Psoas muscle (tissue), 8 donors: ENCODE results near the gene KRT14. TPM values are rescaled to one million over a fixed set of nuclear protein-coding genes. Genes with fewer than 3 reads are reported as not detected.
"Not testable (repeated sequence)": the region's sequence is repeated elsewhere in the genome, so short reads cannot be mapped to it uniquely, and the experiment has no call there.

Experiments
- ATAC-seq, 4 donors: fragments of 200-7000 bp; cut with Tn5 transposase; one replicate each; pipeline ENCODE4 v1.9.1; 2020; ENCODE audit warnings: moderate library complexity in 3 of 4, mild to moderate bottlenecking in 2 of 4
- DNase-seq, 2 donors: peaks; one replicate each; pipeline ENCODE4 v3.0.0-alpha.2; 2020
- H3K27ac ChIP-seq: fragments of 200-600 bp; one replicate; pipeline ENCODE4 v1.8.0; 2022
- H3K27me3 ChIP-seq, 3 donors: fragments of 200-600 bp in 1 of 3; one replicate each; pipeline versions ENCODE4 v1.6.1 to v1.8.0; 2013 to 2022; ENCODE audit warnings: low read length in 2 of 3, mild to moderate bottlenecking in 2 of 3, moderate library complexity in 1 of 3; ENCODE audit not compliant: insufficient read depth in 3 of 3
- H3K36me3 ChIP-seq, 2 donors: fragments of 200-600 bp in 1 of 2; one replicate each; pipeline versions ENCODE4 v1.6.1 to v1.8.0; 2013 to 2022; ENCODE audit warnings: low read depth in 1 of 2, mild to moderate bottlenecking in 1 of 2, moderate library complexity in 1 of 2; ENCODE audit not compliant: insufficient read depth in 1 of 2
- H3K4me1 ChIP-seq: fragments of 200-600 bp; one replicate; pipeline ENCODE4 v1.8.0; 2022
- H3K4me3 ChIP-seq: fragments of 200-600 bp; one replicate; pipeline ENCODE4 v1.8.0; 2022; ENCODE audit warnings: mild to moderate bottlenecking
- H3K9me3 ChIP-seq: fragments of 200-600 bp; one replicate; pipeline ENCODE4 v1.8.0; 2022
- WGBS, 3 donors: extraction: QIAGEN DNeasy Blood & Tissue Kit; methylation state at CpG; one replicate each; pipeline versions ENCODE4 v1.1.6 to v1.1.7; 2013; 5-methylcytosine and 5-hydroxymethylcytosine counted together
- intact Hi-C, 2 donors: fragments of 100-400 bp; cut with DNase I; formaldehyde crosslinking; loops; one replicate each; pipeline versions ENCODE4 v1.11.0 to v1.14.2; 2022
- polyA plus RNA-seq, 3 donors: library from polyadenylated mRNA; stranded (reverse); fragments of 200-250 nt; gene quantifications; one replicate each; pipeline ENCODE4 v1.2.3, GENCODE V29; 2013
- total RNA-seq, 4 donors: library from RNA; stranded (reverse); fragmentation: NEBNext Ultra II Directional in 2 of 4; extraction: Animal tissue kit (Norgen Biotek cat#: 25700) in 2 of 4; gene quantifications; one replicate each; pipeline versions ENCODE4 v1.2.1 to v1.2.4, GENCODE V29; 2021 to 2023
- TF ChIP-seq, protein P1 (sequence below): fragments of 200-600 bp; IDR thresholded peaks from one replicate; pipeline ENCODE4 v1.8.0; 2022; ENCODE audit warnings: antibody characterized with exemption
- donor health status: healthy with polysubstance abuse.
- donor health status: DM: no; HTN: no; CAD: no; lungs with moderate emphysema.
- donor health status: Bipolar disorder and iron deficiency.
- donor health status: healthy.
- donor health status: DM: yes; HTN: yes; CAD: no.
- donor health status: DM: no; HTN: no; CAD: no.
- donor health status: DM: no; HTN: no; CAD: no.
- donor health status: DM: yes; HTN: yes; CAD: no.

Gene KRT14
- total and polyA plus RNA-seq, 7 donors = 0.03 to 0.54 (median 0.17) TPM; not detected in 2

DNA sequence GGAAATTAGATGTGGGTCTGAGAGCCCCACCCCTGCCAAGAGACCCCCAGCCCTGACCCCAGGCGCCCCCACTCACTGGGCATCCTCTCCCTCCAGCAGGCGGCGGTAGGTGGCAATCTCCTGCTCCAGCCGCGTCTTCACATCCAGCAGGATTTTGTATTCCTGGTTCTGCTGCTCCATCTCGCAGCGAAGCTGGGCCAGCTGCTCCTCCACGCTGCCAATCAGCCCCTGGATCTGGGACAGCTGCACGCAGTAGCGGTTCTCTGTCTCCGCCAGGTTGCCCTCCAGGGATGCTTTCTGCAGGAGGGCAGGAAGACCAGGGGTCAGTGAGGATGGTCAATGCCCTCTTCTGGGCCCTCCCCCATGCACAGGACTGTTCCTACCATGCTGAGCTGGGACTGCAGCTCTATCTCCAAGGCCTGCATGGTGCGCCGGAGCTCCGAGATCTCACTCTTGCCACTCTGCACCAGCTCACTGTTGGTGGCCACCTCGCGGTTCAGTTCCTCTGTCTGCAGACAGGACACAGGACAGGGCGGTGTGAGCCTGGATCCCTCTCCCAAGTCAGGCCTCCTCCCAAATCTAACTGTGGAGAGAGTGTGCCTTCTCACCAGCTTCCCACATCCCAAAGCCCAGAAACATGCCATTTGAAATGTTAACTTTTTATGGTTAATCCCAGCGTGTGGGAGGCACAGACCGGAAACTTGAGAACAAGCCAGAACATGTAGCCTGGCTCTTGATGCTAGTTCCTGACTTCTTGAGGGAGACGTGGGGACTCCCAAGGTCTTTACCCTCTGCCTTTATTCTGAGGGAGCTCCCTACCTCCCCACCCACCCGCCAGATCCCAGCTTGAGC is 34.1 kb upstream of the KRT14 start:
- Histone ChIP-seq H3K9me3 (no peaks in the 10 kb centered on the region), H3K27me3 (peaks cover 0 to 11% (median 2%) of the 10 kb centered on the region in 3 donors), H3K27ac (no peak overlapping the region), H3K36me3 (no peaks in the 10 kb centered on the region), H3K4me3 (no peak overlapping the region), H3K4me1 (no peaks in the 10 kb centered on the region)
- 33 to 46% (median 34%) methylated on average over 21 of the region's 21 CpGs for WGBS, 3 donors
- ATAC-seq (no peak), DNase-seq (no peak)
- TF ChIP-seq, protein P1, sequence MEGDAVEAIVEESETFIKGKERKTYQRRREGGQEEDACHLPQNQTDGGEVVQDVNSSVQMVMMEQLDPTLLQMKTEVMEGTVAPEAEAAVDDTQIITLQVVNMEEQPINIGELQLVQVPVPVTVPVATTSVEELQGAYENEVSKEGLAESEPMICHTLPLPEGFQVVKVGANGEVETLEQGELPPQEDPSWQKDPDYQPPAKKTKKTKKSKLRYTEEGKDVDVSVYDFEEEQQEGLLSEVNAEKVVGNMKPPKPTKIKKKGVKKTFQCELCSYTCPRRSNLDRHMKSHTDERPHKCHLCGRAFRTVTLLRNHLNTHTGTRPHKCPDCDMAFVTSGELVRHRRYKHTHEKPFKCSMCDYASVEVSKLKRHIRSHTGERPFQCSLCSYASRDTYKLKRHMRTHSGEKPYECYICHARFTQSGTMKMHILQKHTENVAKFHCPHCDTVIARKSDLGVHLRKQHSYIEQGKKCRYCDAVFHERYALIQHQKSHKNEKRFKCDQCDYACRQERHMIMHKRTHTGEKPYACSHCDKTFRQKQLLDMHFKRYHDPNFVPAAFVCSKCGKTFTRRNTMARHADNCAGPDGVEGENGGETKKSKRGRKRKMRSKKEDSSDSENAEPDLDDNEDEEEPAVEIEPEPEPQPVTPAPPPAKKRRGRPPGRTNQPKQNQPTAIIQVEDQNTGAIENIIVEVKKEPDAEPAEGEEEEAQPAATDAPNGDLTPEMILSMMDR = no peak
- intact Hi-C loops = no loop called here

DNA sequence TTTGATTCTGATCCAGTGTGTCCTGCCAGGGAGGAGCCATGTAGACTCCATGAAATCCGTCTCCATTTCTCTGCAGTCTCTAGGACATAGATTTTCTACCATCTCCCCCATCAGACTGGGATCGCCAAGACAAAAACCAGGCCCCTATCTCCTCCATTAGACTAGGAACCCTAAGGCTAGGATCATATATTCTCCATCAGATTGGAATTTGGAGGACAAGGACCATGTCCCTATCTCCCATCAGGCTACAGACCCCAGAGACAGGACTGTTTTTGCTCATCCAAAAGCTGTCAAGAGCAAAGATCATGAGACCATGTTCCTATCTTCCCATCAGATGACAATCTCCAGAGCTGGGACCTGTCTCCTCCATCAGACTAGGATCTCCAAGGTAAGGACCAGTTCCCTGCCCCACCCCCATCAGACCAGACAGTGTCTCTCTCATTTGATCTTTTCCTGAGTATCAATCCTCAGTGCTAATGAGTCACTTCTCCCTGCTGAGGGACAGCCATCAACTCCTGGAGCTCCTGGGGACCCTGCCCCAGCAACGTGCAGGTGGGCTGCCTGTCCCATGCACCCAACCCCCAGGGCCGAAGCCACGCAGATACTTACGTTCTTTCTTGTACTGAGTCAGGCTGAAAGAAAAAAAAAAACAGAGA is 33.4 kb upstream of the KRT14 start:
- DNase-seq, intact Hi-C loops: not testable (repeated sequence)

DNA sequence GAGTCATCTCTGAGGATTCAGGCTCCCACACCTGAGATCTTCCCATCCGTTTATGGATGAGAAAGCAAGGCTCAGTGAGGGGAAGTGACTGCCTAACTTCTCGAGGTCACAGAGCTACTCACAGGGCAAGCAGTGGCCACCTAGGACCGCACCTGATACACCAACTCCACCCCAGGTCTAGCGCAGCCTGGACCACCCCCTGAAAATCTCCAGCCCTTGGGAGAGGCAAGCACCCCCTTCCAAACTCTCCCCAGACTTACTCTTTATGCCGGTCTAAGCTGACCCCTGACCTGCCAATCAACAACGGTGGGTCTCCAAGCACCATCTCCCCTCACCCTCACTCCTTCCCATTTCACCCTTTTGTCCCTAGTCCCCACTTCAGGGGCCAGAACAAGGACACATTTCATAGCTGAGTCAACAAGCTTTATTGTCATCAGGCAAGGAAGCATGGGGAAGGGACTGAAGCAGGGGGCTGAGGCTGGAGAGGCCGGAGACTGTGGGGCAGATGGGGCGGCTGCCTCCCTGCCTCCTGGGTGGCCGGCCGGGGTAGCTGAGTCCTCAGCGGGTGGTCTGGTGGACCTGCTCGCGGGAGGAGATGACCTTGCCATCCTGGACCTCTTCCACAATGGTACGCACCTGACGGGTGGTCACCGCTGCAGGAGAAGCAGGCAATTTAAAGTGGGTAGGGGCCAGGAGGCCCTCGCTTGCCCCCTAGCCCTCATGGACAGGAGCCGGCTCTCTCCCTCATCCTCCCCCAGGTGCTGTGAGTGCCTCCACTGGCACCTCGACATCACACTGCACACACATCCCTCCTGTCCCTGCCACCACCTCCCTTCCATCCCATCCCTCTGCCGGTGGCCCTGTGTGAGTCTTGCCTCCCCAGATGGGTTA is 32.6 kb upstream of the KRT14 start:
- DNase-seq (no peak), ATAC-seq (no peak)
- WGBS, 3 donors = 80 to 84% (median 80%) methylated on average over 16 to 20 of the region's 20 CpGs
- Histone ChIP-seq H3K36me3 (no peaks in the 10 kb centered on the region), H3K27ac (no peak overlapping the region), H3K4me1 (no peaks in the 10 kb centered on the region), H3K4me3 (no peak overlapping the region), H3K9me3 (no peaks in the 10 kb centered on the region), H3K27me3 (peaks cover 0 to 11% (median 2%) of the 10 kb centered on the region in 3 donors)
- intact Hi-C loops = no loop called here
- TF ChIP-seq, protein P1 = no peak

More for the DNA sequence above, 33.4 kb upstream of the KRT14 start:
- 66 to 76% (median 69%) methylated on average over 6 of the region's 6 CpGs for WGBS, 3 donors
- H3K27ac ChIP-seq, ATAC-seq, H3K36me3 ChIP-seq, H3K9me3 ChIP-seq, H3K4me3 ChIP-seq, H3K4me1 ChIP-seq: not testable (repeated sequence)
- peaks cover 0 to 11% (median 2%) of the 10 kb centered on the region in 3 donors for H3K27me3 ChIP-seq

DNA sequence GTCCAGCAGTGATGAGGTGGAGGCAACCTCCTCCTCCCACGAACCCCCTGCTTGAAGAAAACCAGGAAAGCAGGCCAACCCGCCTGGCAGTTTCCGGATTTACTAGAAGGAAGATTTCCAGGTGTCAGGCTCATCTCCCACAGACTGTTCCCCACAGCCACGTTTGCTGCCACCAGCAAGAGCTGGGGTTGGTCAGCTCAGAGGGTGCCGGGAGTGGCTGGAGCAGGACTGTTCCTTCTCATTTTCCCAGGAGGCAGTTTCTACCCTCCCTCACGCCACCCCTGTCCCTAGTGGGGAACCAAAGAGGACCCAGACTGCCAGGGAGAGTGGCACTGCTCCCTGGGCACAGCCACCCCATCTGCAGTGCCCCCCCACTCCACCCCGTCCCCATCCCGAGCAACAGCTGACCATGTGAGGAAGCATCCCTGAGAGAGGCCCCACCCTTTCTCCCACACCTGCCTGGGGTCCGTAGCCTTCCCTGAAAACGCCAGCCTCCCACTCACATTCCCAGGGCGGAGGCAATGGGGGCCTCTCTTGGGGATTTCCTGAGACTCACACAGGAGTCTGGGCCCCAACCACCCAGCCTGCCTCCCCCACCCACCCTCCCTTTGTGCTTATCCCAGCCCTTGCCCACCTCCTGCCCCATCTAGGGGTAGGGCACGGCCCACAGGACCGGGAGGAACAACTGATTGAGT is 31.8 kb upstream of the KRT14 start:
- TF ChIP-seq, protein P1 = no peak
- H3K36me3 ChIP-seq = no peaks in the 10 kb centered on the region
- DNase-seq (no peak), ATAC-seq (no peak)
- no peaks in the 10 kb centered on the region for H3K9me3 ChIP-seq
- H3K27ac ChIP-seq = no peak overlapping the region
- H3K4me1 ChIP-seq = no peaks in the 10 kb centered on the region
- peaks cover 0 to 11% (median 2%) of the 10 kb centered on the region in 3 donors for H3K27me3 ChIP-seq
- intact Hi-C loops = no loop called here
- no peak overlapping the region for H3K4me3 ChIP-seq
- WGBS, 3 donors = 66 to 70% (median 67%) methylated on average over 12 to 13 of the region's 13 CpGs
